Measurements from ENCODE around the gene RDX.

RDX gene

DNA sequence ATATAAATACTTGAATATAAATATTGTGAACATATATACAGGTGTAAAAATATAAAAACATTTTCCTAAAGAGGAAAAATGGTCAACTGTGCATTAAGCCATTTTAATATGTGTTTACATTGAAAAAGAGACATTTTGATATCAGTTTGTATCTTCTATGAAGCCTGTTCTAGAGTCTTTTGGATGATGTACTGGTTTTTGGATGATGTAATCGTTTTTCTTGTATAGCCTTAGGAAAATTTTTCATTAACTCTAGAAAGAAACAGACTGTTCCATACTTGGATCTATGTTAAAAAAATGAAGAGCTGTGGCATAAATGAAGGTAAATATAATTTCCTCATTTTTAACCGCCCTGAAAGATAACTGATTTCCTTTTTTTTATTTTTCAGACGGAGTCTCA is 39.6 kb upstream of the RDX start:
- no peak overlapping the region for H3K4me2 ChIP-seq (ENCODE audit: low read depth, low read length, poor library complexity, severe bottlenecking)
- H3K79me2 ChIP-seq (ENCODE audit: insufficient read depth, low read length): no peaks in the 10 kb centered on the region
- no peaks in the 10 kb centered on the region for H4K20me1 ChIP-seq (ENCODE audit: insufficient read depth, low read length, poor library complexity, severe bottlenecking)
- H3K4me3 ChIP-seq (ENCODE audit: low read length, poor library complexity, severe bottlenecking): no peak overlapping the region
- no peaks in the 10 kb centered on the region for H3K9me2 ChIP-seq (replicated peaks; ENCODE audit: low read depth, low read length)
- H3K27me3 ChIP-seq (ENCODE audit: insufficient read depth, low read length, poor library complexity, severe bottlenecking): no peaks in the 10 kb centered on the region
- TF ChIP-seq EZH2phosphoT487 (IDR thresholded peaks at IDR 0.05; ENCODE audit: borderline replicate concordance): no peak
- TF ChIP-seq, protein P1, sequence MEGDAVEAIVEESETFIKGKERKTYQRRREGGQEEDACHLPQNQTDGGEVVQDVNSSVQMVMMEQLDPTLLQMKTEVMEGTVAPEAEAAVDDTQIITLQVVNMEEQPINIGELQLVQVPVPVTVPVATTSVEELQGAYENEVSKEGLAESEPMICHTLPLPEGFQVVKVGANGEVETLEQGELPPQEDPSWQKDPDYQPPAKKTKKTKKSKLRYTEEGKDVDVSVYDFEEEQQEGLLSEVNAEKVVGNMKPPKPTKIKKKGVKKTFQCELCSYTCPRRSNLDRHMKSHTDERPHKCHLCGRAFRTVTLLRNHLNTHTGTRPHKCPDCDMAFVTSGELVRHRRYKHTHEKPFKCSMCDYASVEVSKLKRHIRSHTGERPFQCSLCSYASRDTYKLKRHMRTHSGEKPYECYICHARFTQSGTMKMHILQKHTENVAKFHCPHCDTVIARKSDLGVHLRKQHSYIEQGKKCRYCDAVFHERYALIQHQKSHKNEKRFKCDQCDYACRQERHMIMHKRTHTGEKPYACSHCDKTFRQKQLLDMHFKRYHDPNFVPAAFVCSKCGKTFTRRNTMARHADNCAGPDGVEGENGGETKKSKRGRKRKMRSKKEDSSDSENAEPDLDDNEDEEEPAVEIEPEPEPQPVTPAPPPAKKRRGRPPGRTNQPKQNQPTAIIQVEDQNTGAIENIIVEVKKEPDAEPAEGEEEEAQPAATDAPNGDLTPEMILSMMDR (conservative IDR thresholded peaks at IDR 0.05; ENCODE audit: low read length): no peak
- H3K9me3 ChIP-seq (ENCODE audit: insufficient read depth, low read depth, low read length): 0 out of 2 replicates have a peak, but pooled peaks cover 2% of the 10 kb centered on the region
- no peak overlapping the region for H2AFZ ChIP-seq (ENCODE audit: low read length)
- H3K36me3 ChIP-seq (ENCODE audit: insufficient read depth, low read length): no peaks in the 10 kb centered on the region
- H3F3A ChIP-seq (ENCODE audit: low read depth): no peaks in the 10 kb centered on the region
- no peak overlapping the region for H3K9ac ChIP-seq (ENCODE audit: low read depth, low read length, poor library complexity, severe bottlenecking)
- H3K4me1 ChIP-seq (ENCODE audit: insufficient read depth, low read length, poor library complexity, severe bottlenecking): peaks cover 11% of the 10 kb centered on the region

DNA sequence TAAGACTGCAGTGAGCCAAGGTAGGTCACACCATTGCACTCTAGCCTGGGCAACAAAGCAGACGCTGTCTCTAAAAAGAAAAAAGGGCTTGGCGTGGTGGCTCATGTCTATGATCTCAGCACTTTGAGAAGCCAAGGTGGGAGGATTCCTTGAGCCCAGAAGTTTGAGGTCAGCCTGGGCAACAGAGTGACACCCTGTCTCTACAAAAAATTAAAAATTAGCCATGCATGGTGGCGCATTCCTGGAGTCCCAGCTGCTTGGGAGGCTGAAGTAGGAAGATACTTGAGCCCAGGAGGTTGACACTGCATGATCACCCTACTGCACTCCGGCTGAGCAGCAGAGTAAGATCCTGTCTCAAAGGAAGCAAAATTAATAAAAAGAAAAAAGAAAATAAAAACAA is 38.9 kb upstream of the RDX start:
- Histone ChIP-seq H3K9ac (ENCODE audit: low read depth, low read length, poor library complexity, severe bottlenecking) (no peak overlapping the region), H2AFZ (ENCODE audit: low read length) (no peak overlapping the region), H3F3A (ENCODE audit: low read depth) (no peaks in the 10 kb centered on the region), H3K36me3 (ENCODE audit: insufficient read depth, low read length) (no peaks in the 10 kb centered on the region), H3K4me3 (ENCODE audit: low read length, poor library complexity, severe bottlenecking) (no peak overlapping the region), H4K20me1 (ENCODE audit: insufficient read depth, low read length, poor library complexity, severe bottlenecking) (no peaks in the 10 kb centered on the region), H3K27me3 (ENCODE audit: insufficient read depth, low read length, poor library complexity, severe bottlenecking) (no peaks in the 10 kb centered on the region), H3K4me2 (ENCODE audit: low read depth, low read length, poor library complexity, severe bottlenecking) (no peak overlapping the region), H3K79me2 (ENCODE audit: insufficient read depth, low read length) (no peaks in the 10 kb centered on the region), H3K9me3 (ENCODE audit: insufficient read depth, low read depth, low read length) (0 out of 2 replicates have a peak, but pooled peaks cover 2% of the 10 kb centered on the region), H3K4me1 (ENCODE audit: insufficient read depth, low read length, poor library complexity, severe bottlenecking) (peaks cover 11% of the 10 kb centered on the region), H3K9me2 (replicated peaks; ENCODE audit: low read depth, low read length) (no peaks in the 10 kb centered on the region)
- TF ChIP-seq, protein P1 (conservative IDR thresholded peaks at IDR 0.05; ENCODE audit: low read length): no peak
- TF ChIP-seq EZH2phosphoT487 (IDR thresholded peaks at IDR 0.05; ENCODE audit: borderline replicate concordance): no peak

DNA sequence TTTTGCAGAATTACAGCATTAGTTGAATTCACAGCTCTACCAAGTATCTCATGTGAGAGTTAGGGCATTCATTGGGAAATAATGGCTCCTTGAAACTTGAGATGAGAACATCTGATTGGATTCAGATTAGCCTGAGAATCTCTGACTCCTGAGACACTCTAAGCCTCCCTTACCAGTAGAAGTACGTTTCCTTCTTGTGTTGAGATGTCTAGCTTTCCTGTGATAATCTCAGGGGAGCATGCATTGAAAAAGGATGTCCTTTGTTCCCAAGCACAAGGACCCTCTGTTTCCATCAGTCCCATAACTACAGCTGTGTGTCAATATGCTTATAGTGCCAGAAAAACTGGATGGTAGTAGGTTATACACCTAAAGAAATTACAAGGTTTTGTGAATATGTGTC is 35.2 kb upstream of the RDX start:
- no peaks in the 10 kb centered on the region for H4K20me1 ChIP-seq (ENCODE audit: insufficient read depth, low read length, poor library complexity, severe bottlenecking)
- TF ChIP-seq, protein P1 (conservative IDR thresholded peaks at IDR 0.05; ENCODE audit: low read length): no peak
- TF ChIP-seq EZH2phosphoT487 (IDR thresholded peaks at IDR 0.05; ENCODE audit: borderline replicate concordance): no peak
- H3F3A ChIP-seq (ENCODE audit: low read depth): no peaks in the 10 kb centered on the region; the same call in 1 of the 2 replicates
- no peaks in the 10 kb centered on the region for H3K9me2 ChIP-seq (replicated peaks; ENCODE audit: low read depth, low read length)
- no peak overlapping the region for H3K4me3 ChIP-seq (ENCODE audit: low read length, poor library complexity, severe bottlenecking)
- peaks cover 10% of the 10 kb centered on the region for H3K4me1 ChIP-seq (ENCODE audit: insufficient read depth, low read length, poor library complexity, severe bottlenecking)
- no peaks in the 10 kb centered on the region for H3K36me3 ChIP-seq (ENCODE audit: insufficient read depth, low read length)
- 0 out of 2 replicates have a peak, but pooled peaks cover 2% of the 10 kb centered on the region for H3K9me3 ChIP-seq (ENCODE audit: insufficient read depth, low read depth, low read length)
- H2AFZ ChIP-seq (ENCODE audit: low read length): no peak overlapping the region
- no peaks in the 10 kb centered on the region for H3K27me3 ChIP-seq (ENCODE audit: insufficient read depth, low read length, poor library complexity, severe bottlenecking)
- H3K4me2 ChIP-seq (ENCODE audit: low read depth, low read length, poor library complexity, severe bottlenecking): no peak overlapping the region
- no peaks in the 10 kb centered on the region for H3K79me2 ChIP-seq (ENCODE audit: insufficient read depth, low read length)
- no peak overlapping the region for H3K9ac ChIP-seq (ENCODE audit: low read depth, low read length, poor library complexity, severe bottlenecking)
